Tibial artery (tissue), 4 donors: ENCODE data around the gene FREM3.

Experiments used
- DNase-seq, 2 donors: peaks; one replicate each; pipeline ENCODE4 v3.0.0-alpha.2; 2019
- H3K27ac ChIP-seq, 2 donors: fragments of 200-600 bp; sonication (generic) in 1 of 2; 1 replicate in 1 of 2; 2 replicates in 1 of 2; pipeline ENCODE4 v1.5.1; 2018 to 2019; ENCODE audit warnings: mild to moderate bottlenecking in 1 of 2
- H3K27me3 ChIP-seq, 2 donors: fragments of 200-600 bp; sonication (generic) in 1 of 2; one replicate each; pipeline versions ENCODE4 v1.5.1 to v1.6.0; 2016 to 2019
- H3K36me3 ChIP-seq, 3 donors: fragments of 200-600 bp; sonication (generic) in 2 of 3; one replicate each; pipeline ENCODE4 v1.5.1; 2016 to 2019; ENCODE audit warnings: mild to moderate bottlenecking in 2 of 3
- H3K4me1 ChIP-seq, 4 donors: fragments of 200-600 bp; sonication (generic) in 2 of 4; 1 replicate in 3 of 4; 2 replicates in 1 of 4; pipeline ENCODE4 v1.5.1; 2016 to 2019
- H3K4me3 ChIP-seq, 2 donors: fragments of 200-600 bp; sonication (generic) in 1 of 2; 1 replicate in 1 of 2; 2 replicates in 1 of 2; pipeline ENCODE4 v1.5.1; 2018 to 2019; ENCODE audit warnings: mild to moderate bottlenecking in 2 of 2
- H3K9me3 ChIP-seq, 3 donors: fragments of 200-600 bp; sonication (generic) in 1 of 3; one replicate each; pipeline ENCODE4 v1.5.1; 2016 to 2019
- intact Hi-C: fragments of 100-400 bp; cut with DNase I; formaldehyde crosslinking; loops from one replicate; pipeline ENCODE4 v1.15.0; 2023; ENCODE audit warnings: low total_unique reads
- TF ChIP-seq, protein P1 (sequence below), 2 experiments: fragments of 200-600 bp in 1 of 2; fragments of 450-650 bp in 1 of 2; IDR thresholded peaks; one replicate each; pipeline ENCODE4 v1.5.1; 2017 to 2019; ENCODE audit warnings: antibody characterized with exemption in 2 of 2, mild to moderate bottlenecking in 1 of 2, moderate library complexity in 1 of 2

FREM3 gene

DNA sequence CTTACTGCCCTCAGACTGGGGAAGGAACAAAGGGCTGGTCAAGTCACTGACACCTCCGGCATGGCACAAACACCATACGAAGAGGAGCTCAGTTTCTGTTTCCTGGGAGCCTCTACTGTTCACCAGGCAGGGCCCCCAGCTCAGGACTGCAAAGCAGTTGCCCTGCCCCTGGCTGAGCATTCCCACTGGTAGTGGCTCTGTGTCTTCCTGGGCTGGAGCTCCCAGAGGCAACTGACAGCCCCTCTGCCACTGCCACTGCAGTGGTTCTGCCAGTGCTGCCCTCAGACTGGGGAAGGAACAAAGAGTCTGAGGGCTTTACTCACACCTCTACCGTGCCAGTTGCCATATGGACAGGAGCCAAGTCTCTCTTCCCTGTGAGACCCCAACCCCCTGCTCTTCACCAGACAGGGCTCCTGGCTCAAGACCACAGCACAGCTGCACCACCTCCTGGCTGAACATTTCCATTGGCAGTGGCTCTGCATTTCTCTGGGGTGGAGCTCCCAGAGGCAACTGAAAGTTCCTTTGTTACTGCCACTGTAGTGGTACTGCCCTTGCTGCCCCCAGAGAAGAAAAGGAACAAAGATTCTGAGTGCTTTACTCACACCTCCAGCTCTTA lies 119.0 kb downstream of the FREM3 start:
- H3K27ac ChIP-seq: no peak overlapping the region

DNA sequence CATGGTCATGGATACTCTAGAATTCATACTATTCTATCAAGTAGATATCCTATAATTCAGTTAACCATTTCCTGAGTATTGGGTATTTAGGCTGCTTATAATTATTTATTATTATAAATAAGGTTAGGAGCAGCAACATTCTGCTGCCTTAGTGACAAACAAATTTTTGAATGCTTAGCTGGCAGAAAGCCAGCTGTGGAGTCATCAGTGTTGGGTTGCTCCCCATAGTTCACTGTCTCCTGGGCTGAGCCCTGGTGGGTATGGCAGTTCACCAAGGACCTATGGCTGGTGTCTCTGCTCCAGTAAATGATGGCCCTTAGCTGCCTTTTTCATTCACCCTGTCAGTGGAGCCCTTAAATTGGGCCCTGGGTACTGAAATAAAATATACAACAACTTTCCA lies 125.1 kb downstream of the FREM3 start:
- TF ChIP-seq, protein P1, sequence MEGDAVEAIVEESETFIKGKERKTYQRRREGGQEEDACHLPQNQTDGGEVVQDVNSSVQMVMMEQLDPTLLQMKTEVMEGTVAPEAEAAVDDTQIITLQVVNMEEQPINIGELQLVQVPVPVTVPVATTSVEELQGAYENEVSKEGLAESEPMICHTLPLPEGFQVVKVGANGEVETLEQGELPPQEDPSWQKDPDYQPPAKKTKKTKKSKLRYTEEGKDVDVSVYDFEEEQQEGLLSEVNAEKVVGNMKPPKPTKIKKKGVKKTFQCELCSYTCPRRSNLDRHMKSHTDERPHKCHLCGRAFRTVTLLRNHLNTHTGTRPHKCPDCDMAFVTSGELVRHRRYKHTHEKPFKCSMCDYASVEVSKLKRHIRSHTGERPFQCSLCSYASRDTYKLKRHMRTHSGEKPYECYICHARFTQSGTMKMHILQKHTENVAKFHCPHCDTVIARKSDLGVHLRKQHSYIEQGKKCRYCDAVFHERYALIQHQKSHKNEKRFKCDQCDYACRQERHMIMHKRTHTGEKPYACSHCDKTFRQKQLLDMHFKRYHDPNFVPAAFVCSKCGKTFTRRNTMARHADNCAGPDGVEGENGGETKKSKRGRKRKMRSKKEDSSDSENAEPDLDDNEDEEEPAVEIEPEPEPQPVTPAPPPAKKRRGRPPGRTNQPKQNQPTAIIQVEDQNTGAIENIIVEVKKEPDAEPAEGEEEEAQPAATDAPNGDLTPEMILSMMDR (IDR thresholded peaks at IDR 0.05): no peak
- Histone ChIP-seq H3K4me1 (no peaks in the 10 kb centered on the region), H3K27me3 (no peaks in the 10 kb centered on the region), H3K9me3 (no peaks in the 10 kb centered on the region), H3K4me3 (no peak overlapping the region), H3K36me3 (peaks cover 0 to 10% (median 6%) of the 10 kb centered on the region in 3 donors), H3K27ac (no peak overlapping the region)
- intact Hi-C loops: no loop called here
- no peak for DNase-seq

More for the DNA sequence above, 119.0 kb downstream of the FREM3 start:
- intact Hi-C loops: no loop called here
- TF ChIP-seq, protein P1 (IDR thresholded peaks at IDR 0.05): no peak
- Histone ChIP-seq H3K4me3 (no peak overlapping the region), H3K27me3 (no peaks in the 10 kb centered on the region), H3K4me1 (peaks cover 0 to 9% (median 2%) of the 10 kb centered on the region in 4 donors), H3K36me3 (peaks cover 0 to 9% (median 0%) of the 10 kb centered on the region in 3 donors), H3K9me3 (peaks cover 0 to 31% (median 9%) of the 10 kb centered on the region in 3 donors)
- DNase-seq: no peak

DNA sequence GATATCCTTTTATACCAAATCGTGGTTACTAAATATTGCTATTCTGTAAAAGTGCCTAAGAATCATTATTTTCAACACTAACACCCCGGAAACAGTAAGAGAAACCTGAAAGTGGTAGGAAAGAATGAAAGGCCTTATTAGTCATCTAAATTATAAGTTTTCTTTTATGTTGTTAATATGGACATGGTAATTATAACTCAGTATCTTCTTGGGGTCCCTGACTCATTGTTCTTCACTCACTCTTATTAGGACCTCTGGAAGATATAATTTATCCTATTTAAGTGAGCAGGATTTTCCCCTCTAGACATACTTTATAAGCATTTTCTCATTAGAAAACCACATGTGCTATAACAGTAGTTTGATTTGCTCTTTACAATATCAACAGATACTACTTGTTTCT lies 136.0 kb downstream of the FREM3 start:
- no peak overlapping the region for H3K4me3 ChIP-seq
- no peaks in the 10 kb centered on the region for H3K9me3 ChIP-seq
- no peaks in the 10 kb centered on the region for H3K27me3 ChIP-seq
- no peaks in the 10 kb centered on the region for H3K36me3 ChIP-seq
- H3K27ac ChIP-seq: no peak overlapping the region
- H3K4me1 ChIP-seq: peaks cover 0 to 6% (median 0%) of the 10 kb centered on the region in 4 donors
- TF ChIP-seq, protein P1 (IDR thresholded peaks at IDR 0.05): no peak
- intact Hi-C loops: no loop called here
- no peak for DNase-seq

DNA sequence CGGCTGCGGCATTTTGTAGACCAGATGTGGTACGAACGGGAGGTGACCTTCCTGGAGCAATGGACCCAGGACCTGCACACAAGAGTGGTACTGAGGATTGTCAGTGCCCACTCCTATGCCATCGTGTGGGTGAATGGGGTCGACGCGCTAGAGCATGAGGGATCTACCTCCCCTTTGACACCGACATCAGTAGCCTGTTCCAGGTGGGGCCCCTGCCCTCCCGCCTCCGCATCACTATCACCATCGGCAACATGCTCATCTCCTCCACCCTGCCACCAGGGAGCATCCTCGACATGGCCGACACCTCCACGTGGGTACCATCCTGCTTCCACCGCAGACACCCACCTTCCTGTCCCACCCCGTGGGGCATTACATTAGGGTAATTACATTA lies 140.7 kb downstream of the FREM3 start:
- Histone ChIP-seq H3K27me3 (no peaks in the 10 kb centered on the region), H3K36me3 (peaks cover 0 to 7% (median 5%) of the 10 kb centered on the region in 3 donors), H3K27ac (peak overlapping the region; percentile 64 to 66), H3K4me1 (peaks cover 0 to 11% (median 0%) of the 10 kb centered on the region in 4 donors), H3K9me3 (no peaks in the 10 kb centered on the region), H3K4me3 (peak overlapping the region; percentile 56 to 67)
- DNase-seq: no peak
- intact Hi-C loops: loop anchor here (5.0 kb wide), 1 partner anchor 1538 kb away; the partner anchor contains the start of genes ABCE1 and ANAPC10
- TF ChIP-seq, protein P1 (IDR thresholded peaks at IDR 0.05): no peak

DNA sequence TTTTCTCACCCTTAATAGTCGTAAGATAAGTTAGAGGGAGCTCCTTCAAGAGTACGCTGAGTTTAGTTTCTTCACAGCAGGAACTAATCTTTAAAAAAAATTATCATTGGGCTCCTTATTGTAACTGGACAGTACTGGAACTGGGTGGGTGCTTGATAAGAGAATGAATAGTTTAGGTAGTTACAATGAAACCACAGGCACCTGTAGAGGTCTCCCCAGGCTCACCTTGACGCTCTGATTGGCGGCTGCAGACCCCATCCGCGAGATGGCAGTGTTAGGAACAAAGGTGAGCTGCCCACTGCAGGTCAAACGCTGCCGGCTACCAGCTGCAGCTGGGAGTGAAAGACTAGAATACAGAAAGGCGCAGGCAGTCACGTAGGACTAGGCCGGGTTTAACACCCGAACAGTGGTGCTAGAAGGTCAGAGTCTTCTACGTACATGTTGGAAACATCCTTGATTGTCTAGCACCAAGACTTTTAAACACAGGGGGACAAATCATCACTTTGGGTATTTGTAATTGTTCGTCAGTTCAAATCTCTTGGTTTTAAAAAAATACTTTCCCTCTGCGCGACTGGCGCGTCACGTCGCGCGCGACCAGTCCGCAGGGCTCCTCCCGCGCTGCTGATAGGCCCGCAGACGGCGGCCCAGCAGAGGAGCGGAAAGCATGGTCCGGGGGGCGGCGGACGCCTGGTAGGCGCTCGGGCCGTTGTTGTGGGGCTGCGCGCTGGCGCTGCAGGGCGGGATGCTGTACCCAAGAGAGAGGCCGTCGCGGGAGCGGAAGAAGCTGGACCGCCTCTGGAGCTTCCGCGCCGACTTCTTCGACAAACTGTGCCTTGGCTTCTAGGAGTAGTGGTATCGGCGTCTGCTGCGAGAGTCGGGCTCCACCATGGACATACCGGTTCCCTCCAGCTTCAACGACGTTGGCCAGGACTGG lies 141.4 kb downstream of the FREM3 start:
- Histone ChIP-seq H3K27me3 (no peaks in the 10 kb centered on the region), H3K27ac (peak overlapping the region; percentile 64 to 66), H3K9me3 (no peaks in the 10 kb centered on the region), H3K4me1 (peaks cover 0 to 11% (median 0%) of the 10 kb centered on the region in 4 donors), H3K36me3 (peaks cover 0 to 10% (median 8%) of the 10 kb centered on the region in 3 donors), H3K4me3 (peak overlapping the region; percentile 56 to 67)
- peak; percentile 44 to 79 for DNase-seq
- intact Hi-C loops: loop anchor here (5.0 kb wide), 1 partner anchor 1538 kb away; the partner anchor contains the start of genes ABCE1 and ANAPC10
- TF ChIP-seq, protein P1 (IDR thresholded peaks at IDR 0.05): peak; percentile 44 to 52
